Fibroblast of lung (primary cell): ENCODE data around the gene LINC01488. TPM values are rescaled to one million over a fixed set of nuclear protein-coding genes. Genes with fewer than 3 reads are reported as not detected.

Experiments used
- DNase-seq, 2 donors: peaks; one replicate each; pipeline versions ENCODE4 v3.0.0 to v3.0.0-alpha.2; 2010; ENCODE audit warnings: low read depth in 2 of 2
- H2AFZ ChIP-seq: 2 replicates; pipeline ENCODE4 v1.5.1; 2012; ENCODE audit warnings: low read length, control low read depth, inconsistent platforms
- H3K27ac ChIP-seq: 2 replicates; pipeline ENCODE4 v1.5.1; 2011; ENCODE audit warnings: low read length, control low read depth; ENCODE audit not compliant: insufficient read depth
- H3K27me3 ChIP-seq: 2 replicates; pipeline ENCODE4 v1.5.1; 2011; ENCODE audit warnings: mild to moderate bottlenecking, low read length; ENCODE audit not compliant: control insufficient read depth, insufficient read depth
- H3K36me3 ChIP-seq: 2 replicates; pipeline ENCODE4 v1.5.1; 2011; ENCODE audit warnings: low read length; ENCODE audit not compliant: control insufficient read depth, insufficient read depth
- H3K4me1 ChIP-seq: 2 replicates; pipeline ENCODE4 v1.5.1; 2011; ENCODE audit warnings: low read length; ENCODE audit not compliant: control insufficient read depth, insufficient read depth; ENCODE audit errors: extremely low read depth
- H3K4me2 ChIP-seq: 2 replicates; pipeline ENCODE4 v1.5.1; 2011; ENCODE audit warnings: low read length, control low read depth; ENCODE audit not compliant: insufficient read depth; ENCODE audit errors: extremely low read depth
- H3K4me3 ChIP-seq, 4 experiments: fragments of 200-600 bp in 1 of 4; sonication (generic) in 1 of 4; replicated peaks in 1 of 4; 2 replicates each; pipeline ENCODE4 v1.5.1; 2011 to 2016; ENCODE audit warnings: low read length in 4 of 4, low read depth in 3 of 4, mild to moderate bottlenecking in 3 of 4, control low read depth in 2 of 4, inconsistent platforms in 1 of 4, mixed read lengths in 1 of 4; ENCODE audit not compliant: insufficient read depth in 1 of 4; ENCODE audit errors: control extremely low read depth in 1 of 4
- H3K79me2 ChIP-seq: 2 replicates; pipeline ENCODE4 v1.5.1; 2012; ENCODE audit warnings: mild to moderate bottlenecking, low read length, inconsistent platforms; ENCODE audit not compliant: control insufficient read depth, insufficient read depth
- H3K9ac ChIP-seq: 2 replicates; pipeline ENCODE4 v1.5.1; 2011; ENCODE audit warnings: mild to moderate bottlenecking, low read length, control low read depth; ENCODE audit not compliant: insufficient read depth
- H3K9me3 ChIP-seq: 2 replicates; pipeline ENCODE4 v1.5.1; 2012; ENCODE audit warnings: low read depth, low read length; ENCODE audit not compliant: control insufficient read depth, insufficient read depth
- H4K20me1 ChIP-seq: 2 replicates; pipeline ENCODE4 v1.5.1; 2011; ENCODE audit warnings: low read length; ENCODE audit not compliant: control insufficient read depth, insufficient read depth; ENCODE audit errors: extremely low read depth
- EZH2 ChIP-seq: IDR thresholded peaks from 2 replicates; pipeline ENCODE4 v1.5.1; 2012; ENCODE audit warnings: low read length, control low read depth, mild to moderate bottlenecking; ENCODE audit errors: missing control alignments
- polyA plus RNA-seq, 2 donors: library from polyadenylated mRNA; depleted of rRNA in 1 of 2; stranded (reverse) in 1 of 2; unstranded in 1 of 2; fragments of >200 nt; gene quantifications; 2 replicates each; pipeline ENCODE4 v1.2.1, GENCODE V29; 2011 to 2012; ENCODE audit warnings: missing spikeins in 1 of 2
- total RNA-seq: library from RNA; depleted of rRNA; stranded (reverse); fragments of >200 nt; gene quantifications from 2 replicates; pipeline ENCODE4 v1.2.1, GENCODE V29; 2014
- TF ChIP-seq, protein P1 (sequence below), 2 donors: IDR thresholded peaks in 1 of 2; conservative IDR thresholded peaks in 1 of 2; 1 replicate in 1 of 2; 2 replicates in 1 of 2; pipeline ENCODE4 v1.5.1; 2011 to 2012; ENCODE audit warnings: low read length in 2 of 2, control low read depth in 1 of 2, inconsistent platforms in 1 of 2, low read depth in 1 of 2, mild to moderate bottlenecking in 1 of 2

LINC01488 gene
- total and polyA plus RNA-seq, 2 donors (not counting 1 experiment from before 2014, with no cell fraction given): not detected

DNA sequence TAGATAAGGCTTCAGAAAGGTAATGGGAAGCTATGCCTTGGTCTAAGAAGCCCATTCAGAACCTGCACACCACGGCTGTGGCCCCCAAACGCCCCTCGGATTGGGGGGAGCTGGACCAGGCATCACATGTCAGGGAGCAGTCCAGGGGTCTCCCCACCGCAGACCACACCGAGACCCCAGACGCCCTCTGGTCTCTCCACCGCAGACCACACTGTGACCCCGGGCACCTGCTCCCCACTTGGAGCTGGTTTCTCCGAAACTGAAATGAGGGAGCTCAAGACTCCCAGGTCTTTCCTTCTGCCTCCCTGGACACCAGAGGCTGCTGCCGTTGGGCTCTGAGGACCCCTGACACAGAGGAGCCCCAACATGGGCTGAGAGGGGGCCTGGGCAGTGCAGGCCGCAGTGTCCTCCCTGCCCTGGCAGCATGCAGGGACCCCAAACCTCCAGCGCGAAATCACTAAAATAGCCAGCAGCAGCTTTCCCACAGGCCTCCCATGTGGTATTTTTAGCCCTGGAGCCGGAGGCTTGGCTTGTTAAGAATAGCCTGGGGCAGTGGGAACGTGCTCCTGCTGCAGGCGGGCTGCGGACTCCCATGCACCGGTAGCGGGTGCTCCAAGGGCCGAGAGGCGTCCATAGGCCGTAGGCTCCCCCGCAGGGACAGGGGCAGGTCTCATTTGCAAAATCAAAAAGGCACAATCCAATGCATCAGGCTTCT, 7.7 kb downstream of the LINC01488 start:
- Histone ChIP-seq H3K9ac (no peak overlapping the region), H4K20me1 (no peaks in the 10 kb centered on the region), H3K27ac (no peak overlapping the region), H3K9me3 (no peaks in the 10 kb centered on the region), H3K4me1 (no peaks in the 10 kb centered on the region), H3K4me2 (no peak overlapping the region), H3K79me2 (no peaks in the 10 kb centered on the region), H3K27me3 (no peaks in the 10 kb centered on the region), H2AFZ (no peak overlapping the region), H3K4me3 (no peak overlapping the region), H3K36me3 (no peaks in the 10 kb centered on the region)
- no peak for DNase-seq
- TF ChIP-seq, protein P1, sequence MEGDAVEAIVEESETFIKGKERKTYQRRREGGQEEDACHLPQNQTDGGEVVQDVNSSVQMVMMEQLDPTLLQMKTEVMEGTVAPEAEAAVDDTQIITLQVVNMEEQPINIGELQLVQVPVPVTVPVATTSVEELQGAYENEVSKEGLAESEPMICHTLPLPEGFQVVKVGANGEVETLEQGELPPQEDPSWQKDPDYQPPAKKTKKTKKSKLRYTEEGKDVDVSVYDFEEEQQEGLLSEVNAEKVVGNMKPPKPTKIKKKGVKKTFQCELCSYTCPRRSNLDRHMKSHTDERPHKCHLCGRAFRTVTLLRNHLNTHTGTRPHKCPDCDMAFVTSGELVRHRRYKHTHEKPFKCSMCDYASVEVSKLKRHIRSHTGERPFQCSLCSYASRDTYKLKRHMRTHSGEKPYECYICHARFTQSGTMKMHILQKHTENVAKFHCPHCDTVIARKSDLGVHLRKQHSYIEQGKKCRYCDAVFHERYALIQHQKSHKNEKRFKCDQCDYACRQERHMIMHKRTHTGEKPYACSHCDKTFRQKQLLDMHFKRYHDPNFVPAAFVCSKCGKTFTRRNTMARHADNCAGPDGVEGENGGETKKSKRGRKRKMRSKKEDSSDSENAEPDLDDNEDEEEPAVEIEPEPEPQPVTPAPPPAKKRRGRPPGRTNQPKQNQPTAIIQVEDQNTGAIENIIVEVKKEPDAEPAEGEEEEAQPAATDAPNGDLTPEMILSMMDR (conservative IDR thresholded peaks at IDR 0.05 in 1 of 2, IDR thresholded peaks at IDR 0.05 in 1 of 2; ENCODE audit: low read depth in 1 of 2, low read length in 2 of 2): no peak
- no peak for TF ChIP-seq EZH2

DNA sequence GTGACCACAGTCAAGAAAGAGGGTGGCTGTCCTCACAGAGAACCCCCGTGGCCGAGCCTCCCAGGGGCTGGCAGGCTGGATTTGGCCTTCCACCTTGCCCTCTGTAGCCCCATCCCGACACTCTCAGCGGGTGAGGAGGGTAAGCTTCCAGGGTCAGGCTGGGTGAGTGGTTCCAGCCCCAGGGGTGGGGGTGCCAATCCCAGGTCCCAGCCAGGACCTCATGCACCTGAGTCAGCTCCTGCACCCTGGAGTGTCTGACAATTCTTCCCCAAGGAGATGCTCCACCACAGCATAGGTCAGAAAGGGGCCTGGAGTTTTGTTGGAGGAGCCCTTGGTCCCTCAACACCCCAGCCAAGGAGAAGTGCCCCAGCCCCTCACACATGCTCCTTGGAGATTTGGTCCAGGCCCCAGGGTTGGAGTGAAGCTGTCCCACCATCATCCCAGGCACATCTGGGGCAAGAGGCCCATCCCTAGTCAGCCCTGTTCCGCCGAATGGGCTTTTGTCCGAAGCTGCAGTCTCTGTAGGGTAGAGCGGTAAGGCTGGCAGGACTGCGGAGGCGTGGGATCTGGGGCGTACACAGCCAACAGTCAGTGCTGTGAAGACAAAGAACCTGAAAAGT, 8.4 kb downstream of the LINC01488 start:
- Histone ChIP-seq H4K20me1 (no peaks in the 10 kb centered on the region), H3K36me3 (no peaks in the 10 kb centered on the region), H3K27ac (no peak overlapping the region), H3K9me3 (no peaks in the 10 kb centered on the region), H3K4me2 (no peak overlapping the region), H3K9ac (no peak overlapping the region), H2AFZ (no peak overlapping the region), H3K27me3 (no peaks in the 10 kb centered on the region), H3K79me2 (no peaks in the 10 kb centered on the region), H3K4me3 (no peak overlapping the region), H3K4me1 (no peaks in the 10 kb centered on the region)
- no peak for DNase-seq
- TF ChIP-seq, protein P1 (conservative IDR thresholded peaks at IDR 0.05 in 1 of 2, IDR thresholded peaks at IDR 0.05 in 1 of 2; ENCODE audit: low read depth in 1 of 2, low read length in 2 of 2): no peak
- TF ChIP-seq EZH2: no peak

DNA sequence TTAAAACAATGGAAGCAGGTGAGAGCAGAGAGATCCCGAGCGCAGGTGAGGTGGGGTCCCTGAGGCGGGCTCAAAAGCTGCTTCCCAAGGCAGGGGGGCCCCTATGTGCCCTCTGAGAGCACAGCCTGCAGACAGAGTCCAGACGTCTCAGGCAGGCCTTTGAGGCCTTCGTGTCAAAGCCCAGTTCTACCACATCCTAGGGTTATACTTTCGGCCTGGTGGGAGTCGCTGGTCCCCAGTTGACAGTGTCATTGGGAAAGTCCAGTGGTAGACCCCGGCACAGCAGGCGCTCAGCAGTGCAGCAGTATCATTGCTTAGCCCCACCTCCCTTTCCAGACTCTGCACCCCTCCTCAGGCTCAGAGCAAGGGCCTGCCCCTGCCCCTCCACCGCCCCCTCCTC, 9.1 kb downstream of the LINC01488 start:
- no peak for DNase-seq
- Histone ChIP-seq H2AFZ (no peak overlapping the region), H3K9me3 (no peaks in the 10 kb centered on the region), H3K27me3 (no peaks in the 10 kb centered on the region), H3K9ac (no peak overlapping the region), H4K20me1 (no peaks in the 10 kb centered on the region), H3K79me2 (no peaks in the 10 kb centered on the region), H3K4me3 (no peak overlapping the region), H3K36me3 (no peaks in the 10 kb centered on the region), H3K4me2 (no peak overlapping the region), H3K27ac (no peak overlapping the region), H3K4me1 (no peaks in the 10 kb centered on the region)
- TF ChIP-seq, protein P1 (conservative IDR thresholded peaks at IDR 0.05 in 1 of 2, IDR thresholded peaks at IDR 0.05 in 1 of 2; ENCODE audit: low read depth in 1 of 2, low read length in 2 of 2): no peak
- TF ChIP-seq EZH2: no peak
